Activated CD4-positive, CD25-positive, alpha-beta regulatory T cell treated with anti-CD3 and anti-CD28 coated beads, Interleukin-2, amount 50 U/mL, for 16 hours (primary cell): Measurements from ENCODE around the gene MAD1L1.

Source experiments
- DNase-seq: peaks from one replicate; pipeline ENCODE4 v3.0.0-alpha.2; 2020; ENCODE audit warnings: low read depth, low spot score

The MAD1L1 gene

DNA sequence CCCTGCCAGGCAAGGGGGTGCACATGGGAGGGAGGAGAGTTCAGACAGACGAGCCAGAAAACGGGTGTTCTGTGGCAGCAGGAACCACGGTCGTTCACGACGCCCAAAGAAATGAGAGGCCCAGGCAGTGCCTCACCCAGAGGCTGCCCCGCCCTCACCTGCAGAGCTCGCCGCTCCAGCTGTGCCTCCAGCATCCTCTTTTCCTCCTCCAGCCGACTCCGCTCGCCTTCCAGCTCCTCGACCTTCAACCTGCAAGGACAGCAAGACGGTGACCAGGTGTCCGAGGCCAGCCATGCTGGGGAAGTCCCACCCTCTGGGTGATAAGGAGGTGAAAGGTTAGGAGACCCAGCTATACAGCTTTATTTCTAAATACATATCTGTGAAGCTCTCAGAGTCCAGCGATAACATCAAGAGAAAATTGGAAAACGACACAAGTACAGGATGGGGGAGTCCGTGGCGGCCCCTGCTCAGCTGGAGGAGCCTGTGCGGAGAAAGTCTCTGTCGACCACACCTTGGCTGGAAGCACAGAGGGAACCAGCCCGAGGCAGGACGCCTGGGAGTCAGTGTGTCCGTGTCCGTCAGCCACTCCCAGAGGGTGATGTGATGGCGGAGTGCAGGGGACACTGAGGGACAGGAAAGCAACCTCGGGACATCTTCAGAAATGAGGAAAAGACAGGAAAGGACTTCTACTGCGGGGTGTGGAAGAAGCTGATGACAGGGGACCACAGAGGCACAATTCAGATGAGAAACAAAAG lies 275.1 kb downstream of the MAD1L1 start:
- no peak for DNase-seq

DNA sequence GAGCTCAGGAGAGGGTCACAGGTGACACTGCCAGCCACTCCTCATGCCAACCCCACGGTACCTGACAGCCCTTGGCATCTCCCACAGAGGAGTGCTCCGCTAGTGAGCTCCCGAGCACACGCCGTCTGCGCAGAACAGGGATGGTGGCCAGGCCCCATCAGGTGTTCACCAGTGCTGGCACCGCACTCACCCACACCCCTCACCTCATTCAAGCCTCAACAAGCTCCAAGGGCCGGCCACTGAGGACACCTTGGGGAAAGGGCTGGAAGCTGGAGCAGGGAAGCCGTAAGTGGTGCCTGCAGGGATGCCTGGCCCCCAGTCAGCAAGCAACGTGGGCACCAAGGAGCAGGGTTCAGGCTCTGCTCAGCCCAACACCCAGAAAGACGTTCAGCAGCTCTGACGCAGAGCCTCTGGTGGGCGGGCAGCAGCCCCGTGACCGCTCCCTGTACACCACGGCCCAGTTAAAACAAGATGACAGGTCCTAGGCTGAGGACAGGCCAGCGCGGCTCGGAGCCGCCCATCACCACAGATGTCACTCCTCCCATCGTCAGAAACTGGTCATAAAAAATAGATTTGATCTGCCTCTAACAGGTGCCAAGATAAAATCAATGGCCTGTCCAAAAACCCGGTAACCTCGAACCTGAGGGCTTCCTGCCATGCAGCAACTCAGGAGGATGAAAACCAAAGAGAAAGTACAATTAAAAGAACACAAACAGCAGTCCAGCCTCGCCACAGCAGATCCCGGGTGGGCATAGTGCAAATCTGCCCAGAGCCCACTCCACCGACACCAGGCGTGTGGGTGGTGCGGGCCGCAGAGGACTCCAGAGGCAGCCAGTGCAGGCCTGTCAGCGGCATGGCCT lies 275.9 kb downstream of the MAD1L1 start:
- no peak for DNase-seq

GRCh38 chr7:1956141-1956540 lies 276.6 kb downstream of the MAD1L1 start:
- DNase-seq = no peak

DNA sequence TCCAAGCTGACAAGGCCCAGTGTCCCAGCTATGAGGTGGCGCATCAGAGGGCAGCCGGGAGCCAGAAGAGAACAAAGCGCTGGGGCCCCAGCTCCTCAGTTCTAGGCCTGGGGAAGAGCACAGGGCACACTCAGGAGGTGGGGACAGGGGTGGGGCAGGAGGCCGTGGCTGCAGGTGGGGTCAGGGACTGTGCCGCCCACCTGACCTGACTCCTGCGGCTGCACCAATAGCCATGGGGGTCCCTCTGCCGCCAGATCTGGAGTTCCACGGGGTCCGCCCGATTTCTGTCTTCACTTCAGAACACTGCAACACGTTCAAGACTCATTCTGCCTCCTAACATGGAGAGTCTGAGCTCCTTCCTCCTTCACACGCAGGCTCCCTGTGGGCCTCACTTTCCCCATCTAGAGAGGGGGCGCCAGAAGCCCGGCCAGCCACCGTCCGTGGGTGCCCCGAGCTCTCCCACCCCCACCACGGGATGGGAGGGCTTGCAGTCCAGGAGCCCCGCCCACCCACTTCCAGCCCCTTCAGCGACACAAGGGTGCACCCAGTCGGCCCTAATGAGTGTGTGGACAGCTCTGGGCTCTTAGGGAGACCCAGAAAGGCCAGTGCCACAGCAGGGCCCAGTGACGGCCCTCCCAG lies 278.3 kb downstream of the MAD1L1 start:
- DNase-seq = no peak

GRCh38 chr7:1953199-1954190 lies 279.2 kb downstream of the MAD1L1 start:
- DNase-seq = no peak

DNA sequence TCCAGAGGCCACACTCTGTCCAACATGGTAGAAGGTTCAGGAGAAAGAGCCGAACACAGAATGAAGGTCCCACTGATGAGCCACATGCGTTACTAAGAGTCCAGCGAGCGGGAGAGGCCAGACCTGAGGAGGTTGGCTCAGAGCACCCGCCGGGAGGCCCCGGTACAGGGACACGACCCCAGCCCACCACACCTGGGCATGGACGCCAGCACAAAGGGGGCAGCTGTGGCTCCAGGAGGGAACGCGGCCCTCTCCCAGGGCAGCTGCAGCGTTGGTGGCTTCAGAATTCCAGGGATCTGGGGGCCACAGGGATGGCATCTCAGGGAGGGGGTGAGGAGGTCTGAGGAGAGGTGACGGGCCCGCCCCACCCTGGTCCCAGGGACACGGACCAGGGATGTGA lies 280.0 kb downstream of the MAD1L1 start:
- DNase-seq = no peak

GRCh38 chr7:1952169-1952760 lies 280.5 kb downstream of the MAD1L1 start:
- DNase-seq = no peak

DNA sequence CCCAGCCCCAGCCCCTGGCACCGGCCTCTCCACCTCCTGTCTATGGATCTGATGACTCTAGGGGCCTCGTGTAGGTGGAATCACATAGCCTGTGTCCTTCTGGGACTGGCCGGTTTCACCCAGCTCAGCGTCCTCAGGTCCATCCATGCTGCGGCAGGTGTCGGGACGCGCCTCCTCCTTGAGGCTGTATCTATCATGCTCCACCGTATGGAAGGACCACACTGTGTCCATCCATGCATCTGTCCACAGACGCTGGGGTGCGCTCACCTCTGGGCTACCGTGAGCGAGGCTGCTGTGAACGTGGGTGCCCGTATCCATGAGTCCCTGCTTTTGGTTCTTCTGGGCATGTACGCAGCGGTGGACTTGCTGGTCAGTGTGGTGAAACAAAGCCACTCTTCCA lies 281.1 kb downstream of the MAD1L1 start:
- no peak for DNase-seq

- DNase-seq = no peak
These were observed 281.6 kb downstream of the MAD1L1 start for GRCh38 chr7:1951159-1951536.

- DNase-seq = no peak
These were observed 282.1 kb downstream of the MAD1L1 start for GRCh38 chr7:1950452-1951158.

DNA sequence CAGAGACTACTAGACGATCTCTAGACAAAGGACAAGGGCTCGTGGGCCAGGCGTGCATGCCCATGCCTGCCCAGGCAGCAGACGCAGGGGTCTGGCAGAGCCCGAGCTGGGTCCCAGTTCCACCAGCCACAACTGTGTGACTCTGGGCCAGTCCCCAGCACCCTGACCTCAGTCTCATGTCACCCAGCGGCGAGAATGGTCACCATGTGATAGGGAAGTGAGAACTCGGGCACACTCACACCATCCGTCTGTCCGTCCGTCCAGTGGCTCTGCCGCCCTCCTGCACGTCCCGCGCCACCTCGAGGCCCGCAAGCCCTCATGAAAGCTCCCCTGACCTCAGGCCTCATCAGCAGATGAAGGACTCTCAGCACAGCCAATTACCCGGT lies 282.7 kb downstream of the MAD1L1 start:
- no peak for DNase-seq

DNA sequence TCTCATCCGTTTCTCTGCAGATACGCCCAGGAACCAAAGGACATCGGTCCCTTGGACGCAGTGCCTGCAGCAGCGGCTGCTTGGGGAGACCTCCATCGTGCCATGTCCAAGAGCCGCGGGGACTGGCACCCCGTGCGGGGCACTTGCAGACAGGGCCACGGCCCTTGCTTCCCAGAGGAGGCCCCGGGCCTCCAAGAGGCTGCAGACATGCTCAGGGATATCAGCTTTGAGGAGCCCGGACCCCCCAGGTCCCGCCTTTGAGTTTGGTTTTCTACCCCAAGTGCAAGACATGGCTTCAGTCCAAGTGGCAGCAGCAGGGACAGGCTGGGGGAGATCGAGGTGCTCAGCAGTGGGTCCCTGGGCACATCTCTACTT lies 283.1 kb downstream of the MAD1L1 start:
- DNase-seq = no peak

GRCh38 chr7:1948887-1949680 lies 283.7 kb downstream of the MAD1L1 start:
- DNase-seq = no peak

GRCh38 chr7:1948301-1948796 lies 284.4 kb downstream of the MAD1L1 start:
- no peak for DNase-seq

- no peak for DNase-seq
These were observed 285.0 kb downstream of the MAD1L1 start for GRCh38 chr7:1947586-1948217.

- DNase-seq = no peak
These were observed 285.8 kb downstream of the MAD1L1 start for GRCh38 chr7:1946773-1947450.

- DNase-seq = no peak
These were observed 286.5 kb downstream of the MAD1L1 start for GRCh38 chr7:1946025-1946772.

DNA sequence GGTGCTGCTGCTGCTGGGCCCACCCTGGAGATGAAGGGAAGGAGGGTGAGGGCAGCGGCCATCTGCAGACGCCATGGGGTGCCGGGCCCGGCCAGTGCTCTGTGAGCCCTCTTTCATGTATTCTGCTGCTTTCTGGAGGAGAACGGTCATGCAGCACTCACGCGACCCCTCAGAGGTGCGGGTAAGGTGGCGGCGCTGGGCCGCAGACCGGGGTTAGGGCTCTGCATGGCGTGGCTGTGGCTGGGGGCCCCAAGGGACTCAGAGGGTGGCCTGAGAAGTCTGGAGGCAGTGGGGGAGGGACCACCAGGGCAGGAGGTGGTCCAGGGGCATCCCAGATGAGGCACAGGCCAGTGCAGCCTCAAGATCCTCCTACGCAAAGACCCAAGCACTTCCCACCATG lies 287.2 kb downstream of the MAD1L1 start:
- no peak for DNase-seq
